ENCODE data around the gene OR2W1.

GRCh38 chr6:29025927-29026585 lies 18.9 kb downstream of the OR2W1 start:
- TF ChIP-seq, protein P1, sequence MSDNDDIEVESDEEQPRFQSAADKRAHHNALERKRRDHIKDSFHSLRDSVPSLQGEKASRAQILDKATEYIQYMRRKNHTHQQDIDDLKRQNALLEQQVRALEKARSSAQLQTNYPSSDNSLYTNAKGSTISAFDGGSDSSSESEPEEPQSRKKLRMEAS (IDR thresholded peaks at IDR 0.05; ENCODE audit: low read depth): no peak
- no peak for TF ChIP-seq RFX5 (IDR thresholded peaks at IDR 0.05; ENCODE audit: low read length)
- TF ChIP-seq FOXM1 (IDR thresholded peaks at IDR 0.05; ENCODE audit: low read depth): no peak
- no peak for TF ChIP-seq CTCF (IDR thresholded peaks at IDR 0.05)
- TF ChIP-seq FOSL2 (IDR thresholded peaks at IDR 0.05; ENCODE audit: borderline replicate concordance, low read depth): no peak
- TF ChIP-seq EZH2phosphoT487 (IDR thresholded peaks at IDR 0.05; ENCODE audit: borderline replicate concordance, low read depth): no peak
- no peak for TF ChIP-seq TAF1 (IDR thresholded peaks at IDR 0.05; ENCODE audit: borderline replicate concordance, low read depth, low read length)
- no peak for TF ChIP-seq POLR2AphosphoS5 (IDR thresholded peaks at IDR 0.05; ENCODE audit: low read depth, low read length)
- no peak for TF ChIP-seq REST (IDR thresholded peaks at IDR 0.05; ENCODE audit: low read depth, low read length)
- TF ChIP-seq NRF1 (IDR thresholded peaks at IDR 0.05; ENCODE audit: low read depth, low read length): no peak
- TF ChIP-seq NFIC (IDR thresholded peaks at IDR 0.05; ENCODE audit: borderline replicate concordance): no peak
- no peak for TF ChIP-seq CHD2 (IDR thresholded peaks at IDR 0.05; ENCODE audit: low read length, partially characterized antibody)
- no peak for TF ChIP-seq FOXJ3 (CRISPR knock-in tag; IDR thresholded peaks at IDR 0.05)
- no peak for TF ChIP-seq RXRA (IDR thresholded peaks at IDR 0.05; ENCODE audit: borderline replicate concordance, low read depth)
